CD14-positive monocyte (primary cell): Measurements from ENCODE around the gene HOXA1. TPM values are rescaled to one million over a fixed set of nuclear protein-coding genes. Genes with fewer than 3 reads are reported as not detected.

Experiments
- DNase-seq, 3 donors: peaks; one replicate each; pipeline ENCODE4 v3.0.0-alpha.2; 2011 to 2022
- H2AFZ ChIP-seq: 2 replicates; pipeline ENCODE4 v1.6.0; 2012; ENCODE audit warnings: mild to moderate bottlenecking, low read depth, low read length, inconsistent platforms; ENCODE audit not compliant: insufficient read depth, poor library complexity, severe bottlenecking
- H3K27ac ChIP-seq, 2 donors: 1 replicate in 1 of 2; 2 replicates in 1 of 2; pipeline ENCODE4 v1.5.1; 2012 to 2013; ENCODE audit warnings: low read length in 2 of 2, control low read depth in 1 of 2, inconsistent platforms in 1 of 2, low read depth in 1 of 2, mild to moderate bottlenecking in 1 of 2
- H3K27me3 ChIP-seq, 2 donors: one replicate each; pipeline versions ENCODE4 v1.6.0 to v1.6.1; 2011 to 2013; ENCODE audit warnings: low read length in 2 of 2; ENCODE audit not compliant: control insufficient read depth in 2 of 2, insufficient read depth in 2 of 2
- H3K36me3 ChIP-seq, 2 donors: replicated peaks in 1 of 2; 1 replicate in 1 of 2; 2 replicates in 1 of 2; pipeline versions ENCODE4 v1.5.1 to v1.6.1; 2012 to 2013; ENCODE audit warnings: low read length in 2 of 2, control low read depth in 1 of 2, inconsistent platforms in 1 of 2, mild to moderate bottlenecking in 1 of 2; ENCODE audit not compliant: insufficient read depth in 2 of 2, control insufficient read depth in 1 of 2
- H3K4me1 ChIP-seq, 2 donors: 1 replicate in 1 of 2; 2 replicates in 1 of 2; pipeline versions ENCODE4 v1.5.1 to v1.6.1; 2012 to 2013; ENCODE audit warnings: low read length in 2 of 2, control low read depth in 1 of 2, inconsistent platforms in 1 of 2, mild to moderate bottlenecking in 1 of 2, moderate library complexity in 1 of 2; ENCODE audit not compliant: insufficient read depth in 2 of 2, control insufficient read depth in 1 of 2
- H3K4me2 ChIP-seq: replicated peaks from 2 replicates; pipeline ENCODE3; 2012; ENCODE audit warnings: low read length, moderate library complexity, mild to moderate bottlenecking; ENCODE audit not compliant: poor library complexity, severe bottlenecking; ENCODE audit errors: extremely low read depth
- H3K4me3 ChIP-seq, 3 experiments: fragments of 200-600 bp in 1 of 3; sonication (generic) in 1 of 3; replicated peaks in 1 of 3; 1 replicate in 2 of 3; 2 replicates in 1 of 3; pipeline ENCODE4 v1.5.1; 2011 to 2013; ENCODE audit warnings: low read length in 3 of 3, mild to moderate bottlenecking in 3 of 3, control low read depth in 2 of 3, low read depth in 2 of 3, inconsistent platforms in 1 of 3, moderate library complexity in 1 of 3
- H3K79me2 ChIP-seq: 2 replicates; pipeline ENCODE4 v1.6.0; 2012; ENCODE audit warnings: mild to moderate bottlenecking, control low read depth, inconsistent platforms, low read length, moderate library complexity; ENCODE audit not compliant: insufficient read depth
- H3K9ac ChIP-seq: 2 replicates; pipeline ENCODE4 v1.6.0; 2017; ENCODE audit warnings: low read length, mild to moderate bottlenecking; ENCODE audit not compliant: insufficient read depth, poor library complexity, severe bottlenecking
- H3K9me3 ChIP-seq, 2 donors: replicated peaks in 1 of 2; 1 replicate in 1 of 2; 2 replicates in 1 of 2; pipeline versions ENCODE4 v1.5.1 to v1.6.1; 2012 to 2013; ENCODE audit warnings: low read length in 2 of 2, control low read depth in 1 of 2; ENCODE audit not compliant: control insufficient read depth in 1 of 2, insufficient read depth in 1 of 2
- H4K20me1 ChIP-seq: 2 replicates; pipeline ENCODE4 v1.6.0; 2012; ENCODE audit warnings: mild to moderate bottlenecking, low read length, control low read depth, moderate library complexity; ENCODE audit not compliant: insufficient read depth
- H3K27ac Mint-ChIP-seq, 7 donors: one replicate each; pipeline ENCODE4 v1.8.0; 2020; ENCODE audit warnings: mild to moderate bottlenecking in 7 of 7, mixed read lengths in 7 of 7, moderate library complexity in 6 of 7, inconsistent platforms in 2 of 7
- H3K27me3 Mint-ChIP-seq, 3 donors: one replicate each; pipeline ENCODE4 v1.8.0; 2021 to 2022; ENCODE audit warnings: low read depth in 3 of 3, mild to moderate bottlenecking in 3 of 3, mixed read lengths in 3 of 3, moderate library complexity in 3 of 3, inconsistent platforms in 1 of 3
- H3K36me3 Mint-ChIP-seq, 2 donors: one replicate each; pipeline ENCODE4 v1.8.0; 2020; ENCODE audit warnings: mixed read lengths in 2 of 2, inconsistent platforms in 1 of 2, mild to moderate bottlenecking in 1 of 2
- H3K4me1 Mint-ChIP-seq: one replicate; pipeline ENCODE4 v1.8.0; 2020; ENCODE audit warnings: mild to moderate bottlenecking, mixed read lengths
- H3K4me3 Mint-ChIP-seq, 2 donors: one replicate each; pipeline ENCODE4 v1.8.0; 2020; ENCODE audit warnings: mild to moderate bottlenecking in 2 of 2, mixed read lengths in 2 of 2, moderate library complexity in 1 of 2
- H3K9me3 Mint-ChIP-seq, 7 donors: one replicate each; pipeline ENCODE4 v1.8.0; 2020 to 2022; ENCODE audit warnings: mixed read lengths in 7 of 7, mild to moderate bottlenecking in 6 of 7, moderate library complexity in 6 of 7, inconsistent platforms in 2 of 7
- CTCF ChIP-seq: fragments of 200-600 bp; IDR thresholded peaks from one replicate; pipeline ENCODE4 v1.8.0; 2022; ENCODE audit warnings: antibody characterized with exemption, mild to moderate bottlenecking
- WGBS: methylation state at CpG from one replicate; pipeline ENCODE4 v1.1.5; 2013; ENCODE audit warnings: missing lambda C conversion rate; ENCODE audit not compliant: insufficient coverage; 5-methylcytosine and 5-hydroxymethylcytosine counted together
- intact Hi-C, 2 donors: fragments of 100-400 bp; cut with micrococcal nuclease; formaldehyde crosslinking; loops; one replicate each; pipeline versions ENCODE4 v1.15.0 to v1.15.1; 2023
- polyA plus RNA-seq, 3 donors: library from polyadenylated mRNA; depleted of rRNA in 1 of 3; unstranded in 2 of 3; stranded (reverse) in 1 of 3; fragments of 300-500 nt in 2 of 3; fragments of >200 nt in 1 of 3; fragmentation: Illumina TruSeq in 2 of 3; gene quantifications; 1 replicate in 2 of 3; 2 replicates in 1 of 3; pipeline ENCODE4 v1.2.3, GENCODE V29; 2012 to 2021

The HOXA1 gene
- polyA plus RNA-seq, 3 donors, result 0.11 to 0.37 TPM; not detected in 1

- H3K36me3 ChIP-seq, result no peaks in the 10 kb centered on the region
- Mint-ChIP-seq H3K27me3 (peaks cover 78 to 88% (median 81%) of the 10 kb centered on the region in 3 donors), H3K4me3 (peak overlapping the region in 1 of 2 donors; percentile 95), H3K4me1 (peaks cover 41% of the 10 kb centered on the region), H3K9me3 (peaks cover 0 to 34% (median 16%) of the 10 kb centered on the region in 7 donors), H3K27ac (no peak overlapping the region), H3K36me3 (peaks cover 16 to 36% of the 10 kb centered on the region in 2 donors)
- no peak overlapping the region for H2AFZ ChIP-seq
- peaks cover 0 to 14% of the 10 kb centered on the region in 2 donors for H3K9me3 ChIP-seq
- H3K4me3 ChIP-seq, result no peak overlapping the region
- no peak overlapping the region for H3K4me2 ChIP-seq
- intact Hi-C loops, result loop anchor here (10.0 kb wide), 1 partner anchor 59 kb away; no protein-coding TSS in a partner anchor
- DNase-seq, result no peak
- WGBS, result no CpG with 5 or more reads among the region's 6 CpGs
- H3K9ac ChIP-seq, result no peak overlapping the region
- TF ChIP-seq CTCF, result no peak
- peaks cover 14% of the 10 kb centered on the region for H4K20me1 ChIP-seq
- H3K27me3 ChIP-seq, result peaks cover 71 to 83% of the 10 kb centered on the region in 2 donors
- H3K4me1 ChIP-seq, result peaks cover 32 to 37% of the 10 kb centered on the region in 2 donors
- peaks cover 23% of the 10 kb centered on the region for H3K79me2 ChIP-seq
- no peak overlapping the region for H3K27ac ChIP-seq
Observed at GRCh38 chr7:27093184-27093895, 2.5 kb downstream of the HOXA1 start.

DNA sequence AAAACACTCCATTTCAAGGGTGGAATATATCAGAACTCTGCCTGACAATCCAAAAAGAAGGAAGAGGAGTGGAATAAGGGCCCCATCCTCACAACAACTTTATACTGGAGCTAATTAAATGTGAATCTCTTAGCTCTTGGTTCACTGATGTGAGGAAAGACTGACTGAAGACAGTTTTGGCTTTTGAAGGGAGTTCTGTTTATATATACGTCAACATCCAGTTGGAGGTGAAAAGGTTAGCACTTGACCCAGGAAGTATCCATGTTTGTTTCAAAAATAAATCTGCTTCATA lies 3.0 kb downstream of the HOXA1 start:
- H3K4me1 Mint-ChIP-seq, result peaks cover 39% of the 10 kb centered on the region
- peak overlapping the region in 1 of 2 donors; percentile 95 for H3K4me3 Mint-ChIP-seq
- peaks cover 0 to 36% (median 18%) of the 10 kb centered on the region in 7 donors for H3K9me3 Mint-ChIP-seq
- Histone ChIP-seq H3K9ac (no peak overlapping the region), H3K36me3 (no peaks in the 10 kb centered on the region), H2AFZ (no peak overlapping the region), H3K27me3 (peaks cover 73 to 83% of the 10 kb centered on the region in 2 donors), H3K4me1 (peaks cover 29 to 37% of the 10 kb centered on the region in 2 donors), H3K27ac (no peak overlapping the region), H3K9me3 (peaks cover 3 to 19% of the 10 kb centered on the region in 2 donors), H4K20me1 (peaks cover 8% of the 10 kb centered on the region), H3K4me3 (no peak overlapping the region), H3K79me2 (peaks cover 18% of the 10 kb centered on the region), H3K4me2 (no peak overlapping the region)
- peaks cover 11 to 33% of the 10 kb centered on the region in 2 donors for H3K36me3 Mint-ChIP-seq
- WGBS, result no CpG with 5 or more reads among the region's 1 CpG
- intact Hi-C loops, result loop anchor here (10.0 kb wide), 1 partner anchor 58 kb away; no protein-coding TSS in a partner anchor
- no peak for DNase-seq
- peaks cover 79 to 88% (median 82%) of the 10 kb centered on the region in 3 donors for H3K27me3 Mint-ChIP-seq
- TF ChIP-seq CTCF, result no peak
- H3K27ac Mint-ChIP-seq, result no peak overlapping the region
